KMS-11 (cell line): ENCODE data around the gene TMEM11.

Experiments
- H2AFZ ChIP-seq: fragments of 200-600 bp; sonication (generic); 2 replicates; pipeline ENCODE4 v1.6.1; 2016; ENCODE audit warnings: antibody characterized with exemption, mixed run types, low read depth
- H3K27ac ChIP-seq: fragments of 200-600 bp; sonication (generic); 2 replicates; pipeline ENCODE4 v1.6.1; 2016; ENCODE audit warnings: mild to moderate bottlenecking, mixed run types
- H3K27me3 ChIP-seq: fragments of 200-600 bp; sonication (generic); 2 replicates; pipeline ENCODE4 v1.6.1; 2017; ENCODE audit warnings: mild to moderate bottlenecking, low read depth, mixed run types, moderate library complexity; ENCODE audit not compliant: insufficient read depth
- H3K36me3 ChIP-seq: fragments of 200-600 bp; sonication (generic); 2 replicates; pipeline ENCODE4 v1.6.1; 2017; ENCODE audit warnings: mild to moderate bottlenecking, mixed run types; ENCODE audit not compliant: insufficient read depth
- H3K4me1 ChIP-seq: fragments of 200-600 bp; sonication (generic); 2 replicates; pipeline ENCODE4 v1.6.1; 2016; ENCODE audit warnings: mild to moderate bottlenecking, low read depth, mixed run types; ENCODE audit not compliant: poor library complexity, severe bottlenecking
- H3K4me2 ChIP-seq: fragments of 200-600 bp; sonication (generic); 2 replicates; pipeline ENCODE4 v1.7.0; 2016; ENCODE audit warnings: mild to moderate bottlenecking, mixed run types
- H3K4me3 ChIP-seq: fragments of 200-600 bp; sonication (generic); IDR thresholded peaks from 2 replicates; pipeline ENCODE4 v1.6.1; 2017; ENCODE audit warnings: low read depth, low read length, mixed read lengths; ENCODE audit not compliant: insufficient read depth
- H3K79me2 ChIP-seq: fragments of 200-600 bp; sonication (generic); 2 replicates; pipeline ENCODE4 v1.6.1; 2016; ENCODE audit warnings: low read depth, mixed run types; ENCODE audit not compliant: insufficient read depth
- H3K9ac ChIP-seq: fragments of 200-600 bp; sonication (generic); 2 replicates; pipeline ENCODE4 v1.6.1; 2016; ENCODE audit warnings: mild to moderate bottlenecking, mixed run types
- H4K20me1 ChIP-seq: fragments of 200-600 bp; sonication (generic); 2 replicates; pipeline ENCODE4 v1.6.1; 2016; ENCODE audit warnings: mild to moderate bottlenecking, mixed run types; ENCODE audit not compliant: insufficient read depth
- TF ChIP-seq, protein P1 (sequence below): fragments of 200-600 bp; sonication (generic); conservative IDR thresholded peaks from 2 replicates; pipeline ENCODE4 v1.6.1; 2017; ENCODE audit warnings: low read depth, mild to moderate bottlenecking, antibody characterized with exemption, low read length, moderate library complexity, mixed read lengths

TMEM11 gene

DNA sequence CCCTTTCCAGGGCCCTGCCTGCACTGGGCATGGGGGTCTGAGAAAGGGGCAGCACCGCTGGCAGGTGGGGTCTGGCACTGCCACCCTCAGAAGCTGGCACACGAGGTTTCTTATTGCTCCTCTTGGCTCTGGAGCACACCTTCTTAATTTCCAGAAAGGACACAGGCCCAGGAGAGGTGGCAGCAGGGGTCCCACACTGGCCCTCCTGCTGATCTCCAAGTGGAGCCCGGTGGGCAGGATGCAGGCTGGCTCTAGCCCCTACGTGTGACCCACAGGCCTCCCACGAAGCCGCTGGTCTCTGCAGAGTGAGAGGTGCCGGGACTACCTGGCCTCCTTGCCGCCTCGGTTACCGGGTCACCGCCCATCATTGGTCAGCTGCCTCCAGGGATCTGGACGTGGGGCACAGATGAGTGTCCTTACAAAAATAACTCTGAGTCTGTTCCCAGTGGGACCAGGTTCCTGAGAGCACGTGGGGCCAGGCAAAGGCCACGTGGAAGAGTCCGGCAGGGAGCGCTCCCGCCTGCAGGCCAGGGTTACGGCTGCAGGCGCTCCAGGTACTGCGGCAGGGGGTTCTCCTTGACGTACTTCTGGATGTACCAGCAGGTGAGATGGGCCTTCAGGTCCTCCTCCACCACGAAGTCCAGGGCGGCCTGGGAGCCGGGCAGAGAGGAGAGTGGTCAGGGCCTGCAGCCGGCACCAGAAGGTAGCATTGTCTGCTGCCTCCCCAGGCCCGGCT, 29.0 kb upstream of the TMEM11 start:
- Histone ChIP-seq H3K79me2 (no peaks in the 10 kb centered on the region), H4K20me1 (no peaks in the 10 kb centered on the region), H3K4me2 (no peak overlapping the region), H3K36me3 (no peaks in the 10 kb centered on the region), H3K4me1 (no peaks in the 10 kb centered on the region), H3K27me3 (no peaks in the 10 kb centered on the region), H2AFZ (no peak overlapping the region), H3K27ac (no peak overlapping the region), H3K9ac (no peak overlapping the region), H3K4me3 (no peak overlapping the region)
- TF ChIP-seq, protein P1, sequence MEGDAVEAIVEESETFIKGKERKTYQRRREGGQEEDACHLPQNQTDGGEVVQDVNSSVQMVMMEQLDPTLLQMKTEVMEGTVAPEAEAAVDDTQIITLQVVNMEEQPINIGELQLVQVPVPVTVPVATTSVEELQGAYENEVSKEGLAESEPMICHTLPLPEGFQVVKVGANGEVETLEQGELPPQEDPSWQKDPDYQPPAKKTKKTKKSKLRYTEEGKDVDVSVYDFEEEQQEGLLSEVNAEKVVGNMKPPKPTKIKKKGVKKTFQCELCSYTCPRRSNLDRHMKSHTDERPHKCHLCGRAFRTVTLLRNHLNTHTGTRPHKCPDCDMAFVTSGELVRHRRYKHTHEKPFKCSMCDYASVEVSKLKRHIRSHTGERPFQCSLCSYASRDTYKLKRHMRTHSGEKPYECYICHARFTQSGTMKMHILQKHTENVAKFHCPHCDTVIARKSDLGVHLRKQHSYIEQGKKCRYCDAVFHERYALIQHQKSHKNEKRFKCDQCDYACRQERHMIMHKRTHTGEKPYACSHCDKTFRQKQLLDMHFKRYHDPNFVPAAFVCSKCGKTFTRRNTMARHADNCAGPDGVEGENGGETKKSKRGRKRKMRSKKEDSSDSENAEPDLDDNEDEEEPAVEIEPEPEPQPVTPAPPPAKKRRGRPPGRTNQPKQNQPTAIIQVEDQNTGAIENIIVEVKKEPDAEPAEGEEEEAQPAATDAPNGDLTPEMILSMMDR = no peak

DNA sequence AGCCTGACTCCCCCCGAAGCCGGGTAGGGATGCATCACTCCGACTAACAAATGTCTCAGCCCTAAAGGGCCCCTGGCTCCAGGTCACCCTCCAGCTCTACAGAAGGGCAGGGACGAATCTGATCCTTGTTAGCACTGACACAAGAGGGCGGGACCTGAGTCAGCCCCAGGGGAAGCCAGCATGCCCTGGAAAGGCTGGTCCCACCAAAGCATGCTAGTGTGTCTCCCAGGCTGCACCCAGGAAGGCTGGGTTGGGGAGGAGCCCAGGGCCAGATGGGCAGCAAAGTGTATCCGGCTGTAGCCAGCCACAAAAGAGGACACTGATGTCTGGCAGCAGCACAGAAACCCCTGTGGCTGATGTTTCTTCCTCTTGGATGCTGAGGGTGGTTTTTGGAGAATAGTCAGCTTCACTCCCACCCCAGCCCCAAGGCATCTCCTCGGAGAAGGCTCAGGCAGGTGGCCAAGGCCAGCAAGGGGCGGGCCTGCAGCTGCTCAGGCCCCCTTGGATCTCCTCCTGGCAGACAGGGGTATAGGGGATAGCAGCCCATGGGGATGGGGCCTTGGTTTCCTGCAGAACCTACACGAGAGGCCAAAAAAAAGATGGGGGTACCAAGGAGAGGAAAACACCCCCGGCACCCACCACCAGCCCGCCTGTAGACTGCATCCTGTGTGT, 28.2 kb upstream of the TMEM11 start:
- no peaks in the 10 kb centered on the region for H3K36me3 ChIP-seq
- H3K9ac ChIP-seq = no peak overlapping the region
- no peak overlapping the region for H3K4me2 ChIP-seq
- no peaks in the 10 kb centered on the region for H4K20me1 ChIP-seq
- no peaks in the 10 kb centered on the region for H3K4me1 ChIP-seq
- H3K27me3 ChIP-seq = no peaks in the 10 kb centered on the region
- no peak overlapping the region for H2AFZ ChIP-seq
- H3K27ac ChIP-seq = no peak overlapping the region
- no peak overlapping the region for H3K4me3 ChIP-seq
- TF ChIP-seq, protein P1 = no peak
- H3K79me2 ChIP-seq = no peaks in the 10 kb centered on the region

GRCh38 chr17:21241564-21241963, 27.6 kb upstream of the TMEM11 start:
- H3K4me3 ChIP-seq = no peak overlapping the region
- no peaks in the 10 kb centered on the region for H3K4me1 ChIP-seq
- no peaks in the 10 kb centered on the region for H4K20me1 ChIP-seq
- no peak overlapping the region for H3K9ac ChIP-seq
- no peaks in the 10 kb centered on the region for H3K36me3 ChIP-seq
- no peak overlapping the region for H3K4me2 ChIP-seq
- no peaks in the 10 kb centered on the region for H3K27me3 ChIP-seq
- H2AFZ ChIP-seq = no peak overlapping the region
- TF ChIP-seq, protein P1 = no peak
- H3K27ac ChIP-seq = no peak overlapping the region
- H3K79me2 ChIP-seq = no peaks in the 10 kb centered on the region

- Histone ChIP-seq H3K4me1 (no peaks in the 10 kb centered on the region), H3K4me3 (no peak overlapping the region), H3K36me3 (no peaks in the 10 kb centered on the region), H4K20me1 (no peaks in the 10 kb centered on the region), H3K79me2 (no peaks in the 10 kb centered on the region), H3K27me3 (no peaks in the 10 kb centered on the region), H3K4me2 (no peak overlapping the region), H3K27ac (no peak overlapping the region), H2AFZ (no peak overlapping the region), H3K9ac (no peak overlapping the region)
- TF ChIP-seq, protein P1 = no peak
Measured at GRCh38 chr17:21240369-21241055, 26.6 kb upstream of the TMEM11 start.
